K562 (cell line): ENCODE measurements around the gene GPR157. TPM values are rescaled to one million over a fixed set of nuclear protein-coding genes. Genes with fewer than 3 reads are reported as not detected.

Source experiments
- ATAC-seq: fragments of 200-7000 bp; cut with Tn5 transposase; 3 replicates; pipeline ENCODE4 v1.9.1; 2020; ENCODE audit warnings: moderate library complexity
- BruUV-seq: library from RNA; stranded (reverse); fragments of 400-500 nt; replicated peaks from 2 replicates; lab custom pipeline; 2021; lab: Mats Ljungman, UMichigan
- CTCF ChIA-PET: fragments of 300-600 bp; formaldehyde crosslinking; extraction: SDS; loops from one replicate; lab custom pipeline; 2021; ENCODE audit warnings: low intra/inter-chr PET ratio; lab: Yijun Ruan, JAX
- POLR2A ChIA-PET: fragments of 300-600, 350-650 bp; sonication (Branson Sonifier 250); formaldehyde crosslinking; extraction: SDS; loops from one replicate; lab custom pipeline; 2021; ENCODE audit warnings: antibody characterized with exemption, inconsistent platforms; lab: Yijun Ruan, JAX
- DNase-seq, 4 experiments: peaks; one replicate each; pipeline versions ENCODE4 v3.0.0 to v3.0.0-alpha.2; 2011 to 2018; ENCODE audit warnings: low spot score in 3 of 4, mixed read lengths in 3 of 4; ENCODE audit errors: extremely low read depth in 1 of 4
- FAIRE-seq: peaks from 2 replicates; lab custom pipeline; 2011; peaks lifted over from hg19 to GRCh38; lab: Jason Lieb, UNC
- H2AFZ ChIP-seq: 2 replicates; pipeline ENCODE4 v1.6.0; 2011; ENCODE audit warnings: low read depth, low read length, control low read depth, inconsistent platforms
- H3K27ac ChIP-seq: fragments of 200-600 bp; 3 replicates; pipeline ENCODE4 v1.8.0; 2011; ENCODE audit warnings: low read depth, mild to moderate bottlenecking, control low read depth, inconsistent platforms, low read length, moderate library complexity, mixed read lengths; ENCODE audit errors: extremely low read depth
- H3K27me3 ChIP-seq, 2 experiments: fragments of 300-600 bp in 1 of 2; 2 replicates in 1 of 2; 3 replicates in 1 of 2; pipeline versions ENCODE4 v1.6.0 to v1.8.0; 2011; ENCODE audit warnings: inconsistent platforms in 2 of 2, low read length in 2 of 2, mild to moderate bottlenecking in 1 of 2, mixed read lengths in 1 of 2, moderate library complexity in 1 of 2; ENCODE audit not compliant: control insufficient read depth in 2 of 2, insufficient read depth in 2 of 2
- H3K36me3 ChIP-seq: fragments of 300-600 bp; 3 replicates; pipeline ENCODE4 v1.8.0; 2011; ENCODE audit warnings: mild to moderate bottlenecking, low read length, inconsistent platforms; ENCODE audit not compliant: control insufficient read depth, insufficient read depth
- H3K4me1 ChIP-seq, 2 experiments: fragments of 200-600 bp in 1 of 2; replicated peaks in 1 of 2; 2 replicates in 1 of 2; 3 replicates in 1 of 2; pipeline versions ENCODE4 v1.5.1 to v1.8.0; 2011; ENCODE audit warnings: inconsistent platforms in 2 of 2, low read length in 2 of 2, mild to moderate bottlenecking in 1 of 2, mixed read lengths in 1 of 2, moderate library complexity in 1 of 2; ENCODE audit not compliant: control insufficient read depth in 2 of 2, insufficient read depth in 2 of 2
- H3K4me2 ChIP-seq: 2 replicates; pipeline ENCODE4 v1.6.1; 2011; ENCODE audit warnings: low read length, control low read depth, inconsistent platforms, mixed read lengths; ENCODE audit not compliant: insufficient read depth
- H3K4me3 ChIP-seq: fragments of 200-600 bp; sonication (generic), shearing (Covaris generic); 2 replicates; pipeline ENCODE4 v1.5.1; 2016; ENCODE audit warnings: control low read depth, inconsistent platforms
- H3K79me2 ChIP-seq: fragments of 200-600 bp; 3 replicates; pipeline ENCODE4 v1.8.0; 2011; ENCODE audit warnings: low read length, inconsistent platforms; ENCODE audit not compliant: control insufficient read depth, insufficient read depth
- H3K9ac ChIP-seq, 2 experiments: 2 replicates each; pipeline versions ENCODE4 v1.6.0 to v1.6.1; 2011; ENCODE audit warnings: low read depth in 2 of 2, low read length in 2 of 2, control low read depth in 1 of 2, inconsistent platforms in 1 of 2, mild to moderate bottlenecking in 1 of 2, mixed read lengths in 1 of 2; ENCODE audit not compliant: insufficient read depth in 1 of 2
- H3K9me1 ChIP-seq: one replicate; pipeline ENCODE4 v1.6.0; 2011; ENCODE audit warnings: inconsistent platforms, mild to moderate bottlenecking, low read length, moderate library complexity; ENCODE audit not compliant: control insufficient read depth, insufficient read depth
- H3K9me3 ChIP-seq: replicated peaks from 2 replicates; pipeline ENCODE4 v1.5.1; 2011; ENCODE audit warnings: low read depth, low read length, inconsistent platforms; ENCODE audit not compliant: control insufficient read depth, insufficient read depth
- H4K20me1 ChIP-seq: replicated peaks from 2 replicates; pipeline ENCODE4 v1.6.1; 2011; ENCODE audit warnings: low read length, inconsistent platforms, mixed read lengths; ENCODE audit not compliant: control insufficient read depth, insufficient read depth
- AFF1 ChIP-seq, 2 experiments: fragments of 450-650 bp; IDR thresholded peaks; 2 replicates each; pipeline ENCODE4 v1.6.1; 2018; ENCODE audit warnings: mild to moderate bottlenecking in 2 of 2, low read depth in 1 of 2; ENCODE audit not compliant: partially characterized antibody in 2 of 2
- ESRRA ChIP-seq: fragments of 450-650 bp; IDR thresholded peaks from 2 replicates; pipeline ENCODE4 v1.6.1; 2014; ENCODE audit warnings: low read depth, mild to moderate bottlenecking, moderate library complexity, borderline replicate concordance
- HNRNPLL ChIP-seq: fragments of 200-400 bp; formaldehyde crosslinking; IDR thresholded peaks from 2 replicates; pipeline ENCODE4 v1.6.1; 2017; ENCODE audit warnings: low read length, low read depth, mild to moderate bottlenecking; ENCODE audit not compliant: poor library complexity, severe bottlenecking
- MXI1 ChIP-seq: IDR thresholded peaks from 2 replicates; pipeline ENCODE4 v1.6.1; 2011; ENCODE audit warnings: low read depth, mild to moderate bottlenecking, improper control_type of control experiment, low read length
- NKRF ChIP-seq: fragments of 450-650 bp; IDR thresholded peaks from 2 replicates; pipeline ENCODE4 v1.6.1; 2016; ENCODE audit warnings: borderline replicate concordance
- PREB ChIP-seq: sonication (generic); formaldehyde crosslinking; IDR thresholded peaks from 2 replicates; pipeline ENCODE4 v1.8.1; 2023; ENCODE audit warnings: mild to moderate bottlenecking, missing genetic modification reagents
- RAD51 ChIP-seq: fragments of 450-650 bp; IDR thresholded peaks from 2 replicates; pipeline ENCODE4 v1.7.1; 2016; ENCODE audit warnings: low read depth, mild to moderate bottlenecking, borderline replicate concordance
- SIRT6 ChIP-seq: IDR thresholded peaks from one replicate; pipeline ENCODE4 v1.6.1; 2012; ENCODE audit warnings: low read depth, mild to moderate bottlenecking, control low read depth, inconsistent platforms, low read length, moderate library complexity
- SIX5 ChIP-seq, 2 experiments: IDR thresholded peaks; 2 replicates each; pipeline ENCODE4 v1.6.1; 2011; ENCODE audit warnings: low read length in 2 of 2, borderline replicate concordance in 1 of 2, low read depth in 1 of 2, mild to moderate bottlenecking in 1 of 2, moderate library complexity in 1 of 2; ENCODE audit not compliant: insufficient read depth in 1 of 2
- SNAPC5 ChIP-seq: fragments of 250-450 bp; sonication (Bioruptor Pico); IDR thresholded peaks from 2 replicates; pipeline ENCODE4 v1.8.0; 2021; ENCODE audit warnings: moderate library complexity, mild to moderate bottlenecking, inconsistent platforms
- ZC3H11A ChIP-seq: IDR thresholded peaks from 2 replicates; pipeline ENCODE4 v1.6.1; 2012; ENCODE audit warnings: low read depth, low read length, improper control_type of control experiment
- ZC3H8 ChIP-seq: fragments of 450-650 bp; IDR thresholded peaks from 2 replicates; pipeline ENCODE4 v1.6.1; 2017
- WGBS: fragments of 100-300 bp; shearing (Covaris generic); methylation state at CpG from one replicate; pipeline ENCODE4 v1.1.6; 2016; ENCODE audit warnings: low coverage, mixed read lengths; ENCODE audit not compliant: insufficient coverage; ENCODE audit errors: missing lambda C conversion rate; 5-methylcytosine and 5-hydroxymethylcytosine counted together
- in situ Hi-C: fragments of 300-500 bp; cut with MboI; formaldehyde crosslinking; loops from 4 replicates; pipeline ENCODE4 v1.15.0; 2018; ENCODE audit warnings: inconsistent platforms, mixed read lengths
- intact Hi-C: fragments of 100-400 bp; cut with micrococcal nuclease; formaldehyde crosslinking; loops from 2 replicates; pipeline ENCODE4 v1.14.2; 2022
- polyA plus RNA-seq, 8 experiments: library from polyadenylated mRNA; depleted of rRNA in 4 of 8; stranded (reverse) in 5 of 8; unstranded in 3 of 8; fragments of >200 nt; fragmentation: Nextera tagmentation in 2 of 8; fragmentation: Illumina TruSeq in 1 of 8; extraction: Ambion mirVana in 2 of 8; extraction: Trizol in 1 of 8; gene quantifications; 2 replicates each; pipeline versions ENCODE4 v1.2.1 to v1.2.3, GENCODE V29; 2011 to 2014; ENCODE audit warnings: inconsistent platforms in 1 of 8, missing spikeins in 1 of 8
- total RNA-seq, 7 experiments: library from RNA; depleted of rRNA in 6 of 7; stranded (reverse); fragments of >200 nt in 6 of 7; fragmentation: Illumina TruSeq in 2 of 7; extraction: Trizol in 2 of 7; gene quantifications; 2 replicates each; pipeline versions ENCODE4 v1.2.1 to v1.2.3, GENCODE V29; 2011 to 2021; ENCODE audit warnings: low replicate concordance in 1 of 7

The GPR157 gene
- total and polyA plus RNA-seq, 9 of the 15 experiments (the other 6 are each of a cell fraction or from before 2014, with no cell fraction given), result 0.01 to 0.18 (median 0.04) TPM; not detected in 4

- TF ChIP-seq NKRF (no peak), ZC3H8 (no peak), RAD51 (no peak), HNRNPLL (no peak), SIRT6 (no peak), PREB (no peak)
- TF ChIP-seq, all 486 proteins: peak for 0
Measured at GRCh38 chr1:9085306-9085940, 43.5 kb downstream of the GPR157 start (continued).

- no peak overlapping the region for H3K9ac ChIP-seq
- H3K4me3 ChIP-seq, result no peak overlapping the region
- H3K9me3 ChIP-seq, result no peaks in the 10 kb centered on the region
- DNase-seq, result no peak
- no peak overlapping the region for H3K27ac ChIP-seq
- no peaks in the 10 kb centered on the region for H3K4me1 ChIP-seq
- ChIA-PET POLR2A (interaction anchor here (1.0 kb wide), 1 partner anchor 17 kb away, joined by 4 read pairs; no protein-coding TSS in a partner anchor), CTCF (no interaction called here)
- no peak for ATAC-seq
- no peak for FAIRE-seq
- no TSS peak for BruUV-seq
- WGBS, result 1% methylated on average over 8 of the region's 8 CpGs
- no peaks in the 10 kb centered on the region for H3K79me2 ChIP-seq
- intact Hi-C loops, result no loop called here
- no peaks in the 10 kb centered on the region for H3K36me3 ChIP-seq
- H4K20me1 ChIP-seq, result no peaks in the 10 kb centered on the region
- no peaks in the 10 kb centered on the region for H3K9me1 ChIP-seq
- H3K4me2 ChIP-seq, result no peak overlapping the region
- no peak overlapping the region for H2AFZ ChIP-seq
- in situ Hi-C loops, result no loop called here
- peaks cover 48 to 74% of the 10 kb centered on the region in 2 experiments for H3K27me3 ChIP-seq
- TF ChIP-seq SIX5 (IDR thresholded peaks at IDR 0.05; ENCODE audit: borderline replicate concordance in 1 of 2, insufficient read depth in 1 of 2, low read depth in 1 of 2, low read length in 2 of 2) (no peak), MXI1 (no peak), AFF1 (IDR thresholded peaks at IDR 0.05; ENCODE audit: low read depth in 1 of 2, partially characterized antibody in 2 of 2) (no peak), SNAPC5 (CRISPR knock-in tag) (no peak), ZC3H11A (no peak), ESRRA (no peak)
Measured at GRCh38 chr1:9084906-9085305, 44.0 kb downstream of the GPR157 start.
